GM12872 (cell line): Measurements from ENCODE around the gene ITGA6.

Source experiments
- TF ChIP-seq, protein P1 (sequence below): IDR thresholded peaks from 3 replicates; pipeline ENCODE4 v1.5.1; 2011; ENCODE audit warnings: low read depth, mild to moderate bottlenecking, low read length, moderate library complexity; ENCODE audit not compliant: insufficient read depth

The ITGA6 gene

DNA sequence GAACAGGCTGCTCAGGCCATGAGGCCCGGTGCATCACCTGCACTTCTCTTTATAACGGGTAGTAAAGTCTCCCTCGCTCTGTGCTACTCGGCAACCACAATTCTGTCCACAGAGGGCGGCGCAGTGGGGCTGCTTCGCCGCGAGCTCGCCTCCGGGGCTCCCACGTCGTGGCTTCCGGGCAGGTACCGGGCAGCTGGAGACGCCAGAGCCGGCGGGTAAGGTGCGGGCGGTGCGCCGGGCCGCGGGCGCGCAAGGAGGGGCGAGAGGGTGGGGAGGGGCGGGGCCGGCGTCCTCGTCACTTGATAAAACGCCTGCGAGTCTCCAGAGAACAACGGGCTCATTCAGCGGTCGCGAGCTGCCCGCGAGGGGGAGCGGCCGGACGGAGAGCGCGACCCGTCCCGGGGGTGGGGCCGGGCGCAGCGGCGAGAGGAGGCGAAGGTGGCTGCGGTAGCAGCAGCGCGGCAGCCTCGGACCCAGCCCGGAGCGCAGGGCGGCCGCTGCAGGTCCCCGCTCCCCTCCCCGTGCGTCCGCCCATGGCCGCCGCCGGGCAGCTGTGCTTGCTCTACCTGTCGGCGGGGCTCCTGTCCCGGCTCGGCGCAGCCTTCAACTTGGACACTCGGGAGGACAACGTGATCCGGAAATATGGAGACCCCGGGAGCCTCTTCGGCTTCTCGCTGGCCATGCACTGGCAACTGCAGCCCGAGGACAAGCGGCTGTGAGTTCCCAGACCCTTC is at the start of gene ITGA6:
Gene ITGA6 (plus strand): TSS at position 331 of the 734 bp plus-strand sequence.
- TF ChIP-seq, protein P1, sequence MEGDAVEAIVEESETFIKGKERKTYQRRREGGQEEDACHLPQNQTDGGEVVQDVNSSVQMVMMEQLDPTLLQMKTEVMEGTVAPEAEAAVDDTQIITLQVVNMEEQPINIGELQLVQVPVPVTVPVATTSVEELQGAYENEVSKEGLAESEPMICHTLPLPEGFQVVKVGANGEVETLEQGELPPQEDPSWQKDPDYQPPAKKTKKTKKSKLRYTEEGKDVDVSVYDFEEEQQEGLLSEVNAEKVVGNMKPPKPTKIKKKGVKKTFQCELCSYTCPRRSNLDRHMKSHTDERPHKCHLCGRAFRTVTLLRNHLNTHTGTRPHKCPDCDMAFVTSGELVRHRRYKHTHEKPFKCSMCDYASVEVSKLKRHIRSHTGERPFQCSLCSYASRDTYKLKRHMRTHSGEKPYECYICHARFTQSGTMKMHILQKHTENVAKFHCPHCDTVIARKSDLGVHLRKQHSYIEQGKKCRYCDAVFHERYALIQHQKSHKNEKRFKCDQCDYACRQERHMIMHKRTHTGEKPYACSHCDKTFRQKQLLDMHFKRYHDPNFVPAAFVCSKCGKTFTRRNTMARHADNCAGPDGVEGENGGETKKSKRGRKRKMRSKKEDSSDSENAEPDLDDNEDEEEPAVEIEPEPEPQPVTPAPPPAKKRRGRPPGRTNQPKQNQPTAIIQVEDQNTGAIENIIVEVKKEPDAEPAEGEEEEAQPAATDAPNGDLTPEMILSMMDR: no peak

DNA sequence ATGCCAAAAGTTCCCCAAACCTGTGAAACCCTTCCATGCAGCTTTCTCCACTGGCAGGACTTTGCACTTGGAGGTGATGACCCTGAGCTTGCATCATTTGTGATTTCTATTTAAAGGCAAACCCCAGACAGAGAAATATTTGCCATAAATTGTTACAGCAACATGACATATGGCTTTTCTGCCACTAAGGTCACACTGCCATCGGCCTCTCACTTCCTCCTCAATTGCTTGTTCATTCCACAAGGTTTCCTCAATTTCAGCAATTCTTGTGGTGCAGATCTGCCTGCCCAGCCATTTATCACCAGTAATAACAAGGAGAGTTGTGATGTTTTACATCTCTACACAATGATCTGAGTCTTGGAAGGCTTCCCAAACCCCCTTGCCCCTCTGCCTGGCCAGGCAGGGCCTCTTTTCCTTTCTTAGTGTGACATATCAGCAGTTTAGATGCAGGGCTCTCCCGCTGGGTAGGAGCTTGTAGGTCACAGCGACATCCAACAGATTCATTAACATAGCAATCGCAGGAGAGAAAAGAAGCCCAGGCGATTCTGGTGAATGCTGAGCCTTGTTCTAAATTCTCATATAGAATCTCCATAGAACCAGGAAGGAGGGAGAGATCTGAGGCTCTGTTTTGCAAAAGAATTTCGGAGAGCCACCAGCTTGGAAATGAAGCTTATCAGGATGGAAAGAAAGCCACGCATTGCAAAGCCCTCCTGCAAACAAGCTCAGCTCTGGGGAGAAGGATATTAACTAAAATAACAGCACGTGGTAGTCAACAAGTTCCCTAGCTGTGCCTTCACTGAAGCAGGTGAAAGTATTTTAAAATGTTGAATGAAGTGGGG is 46.7 kb upstream of the ITGA6 start:
- TF ChIP-seq, protein P1: no peak

DNA sequence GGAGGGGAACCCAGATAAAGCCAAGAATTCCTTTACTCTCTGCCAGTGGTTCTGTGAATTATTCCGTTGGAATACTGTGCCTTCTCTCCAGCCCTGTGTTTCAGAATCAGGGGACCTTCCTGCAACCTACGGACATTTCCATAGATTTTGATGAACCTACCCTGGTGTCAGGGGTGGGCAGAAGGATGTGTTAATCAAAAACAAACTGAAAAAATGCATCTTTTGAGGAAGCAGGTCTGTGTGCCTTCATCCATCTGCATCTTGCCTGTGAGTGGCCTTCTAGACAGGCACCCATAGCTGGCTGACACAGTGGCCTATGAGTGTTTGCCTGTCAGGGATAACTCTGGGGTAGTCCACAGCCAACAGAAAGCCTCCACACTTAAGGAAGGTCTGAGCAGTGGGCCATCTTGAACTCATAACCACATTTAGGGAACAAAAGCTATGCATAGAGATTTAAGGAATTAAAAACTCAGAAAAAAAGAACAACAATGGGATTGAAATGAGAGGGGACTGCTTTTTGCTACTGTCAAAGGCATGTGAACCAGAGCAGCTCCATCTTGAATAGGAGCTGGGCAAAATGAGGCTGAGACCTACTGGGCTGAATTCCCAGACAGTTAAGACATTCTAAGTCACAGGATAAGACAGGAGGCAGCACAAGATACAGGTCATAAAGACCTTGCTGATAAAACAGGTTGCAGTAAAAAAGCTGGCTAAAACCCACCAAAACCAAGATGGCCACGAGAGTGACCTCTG is 45.9 kb upstream of the ITGA6 start:
- TF ChIP-seq, protein P1: no peak

DNA sequence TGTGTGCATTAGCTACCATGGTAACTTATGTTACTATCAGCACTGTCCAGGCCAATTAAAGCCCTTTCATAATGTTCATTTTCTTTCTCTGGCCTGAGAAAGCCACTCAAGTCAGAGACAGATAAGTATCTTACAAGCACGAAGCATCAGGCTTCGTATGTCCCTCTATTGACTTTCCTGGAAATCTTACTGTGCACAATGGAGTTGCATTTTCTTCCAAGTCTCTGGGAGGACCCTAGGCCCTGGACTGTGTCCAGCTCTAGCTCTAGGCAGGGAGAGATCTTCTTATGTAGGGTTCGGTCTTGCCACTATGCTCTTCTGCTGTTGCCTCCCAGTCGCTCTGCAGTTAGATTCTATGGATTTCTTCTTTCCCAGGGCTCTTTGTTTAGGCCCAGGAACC is 40.0 kb upstream of the ITGA6 start:
- TF ChIP-seq, protein P1: no peak

DNA sequence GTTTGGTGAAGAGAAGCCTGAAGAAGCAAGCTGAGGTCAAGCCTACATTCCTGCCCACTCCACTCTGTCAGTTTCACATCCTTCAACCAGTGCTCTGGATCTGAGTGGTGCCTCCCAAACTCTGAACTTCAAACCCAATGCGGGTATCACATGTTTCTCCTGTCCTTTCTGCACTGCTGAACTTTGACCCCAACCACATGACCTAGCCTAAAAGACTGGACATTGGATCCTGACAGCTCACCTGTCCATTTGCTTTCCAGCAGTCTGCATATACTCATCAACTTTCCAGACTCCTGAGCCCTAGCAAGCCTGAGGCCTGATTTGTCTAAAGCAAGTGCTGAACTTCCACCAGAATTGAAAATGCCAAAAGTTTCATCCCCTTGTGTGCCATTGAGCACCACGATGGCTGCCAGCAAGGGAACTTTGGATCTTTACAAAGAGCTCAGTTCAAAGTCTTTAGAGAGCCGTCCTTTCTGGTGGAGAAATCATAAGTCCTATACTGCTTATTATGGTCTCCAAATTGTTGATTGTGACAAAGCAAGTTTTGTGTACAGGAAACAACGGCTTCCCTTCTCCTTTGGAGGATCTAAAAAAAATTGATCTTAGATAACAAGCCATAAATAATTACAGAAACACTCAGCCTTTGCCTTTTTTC is 37.6 kb upstream of the ITGA6 start:
- TF ChIP-seq, protein P1: no peak

DNA sequence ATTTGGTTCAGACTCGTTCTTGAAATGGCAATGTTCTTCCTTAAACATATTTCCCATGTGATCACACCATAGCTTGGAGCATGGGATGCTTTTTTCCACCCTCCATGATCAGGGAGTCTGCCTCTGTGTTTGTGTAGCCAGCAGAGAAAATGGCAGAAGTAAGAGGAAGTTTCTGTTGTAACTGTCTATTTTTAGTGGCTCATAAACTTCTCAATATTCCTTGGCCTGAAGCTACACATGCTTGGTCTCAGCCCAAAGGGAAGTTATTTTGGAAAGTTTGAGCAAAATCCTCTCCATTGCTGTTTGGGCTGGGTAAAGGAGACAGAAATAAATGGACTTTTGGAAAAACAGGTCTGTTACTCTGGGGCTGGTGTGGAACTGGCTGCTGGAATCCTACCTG is 33.4 kb upstream of the ITGA6 start:
- TF ChIP-seq, protein P1: no peak
